GM12873 (cell line): Measurements from ENCODE around the gene RAP2B.

Experiments
- CTCF ChIP-seq: IDR thresholded peaks from 2 replicates; pipeline ENCODE4 v1.5.1; 2012; ENCODE audit warnings: low read depth, mild to moderate bottlenecking, moderate library complexity, low read length, control low read depth; ENCODE audit not compliant: insufficient read depth; ENCODE audit errors: missing control alignments

Gene RAP2B

GRCh38 chr3:153171918-153172317 lies 9.9 kb downstream of the RAP2B start:
- no peak for TF ChIP-seq CTCF

- no peak for TF ChIP-seq CTCF
These were observed 11.1 kb downstream of the RAP2B start for GRCh38 chr3:153172796-153173757.

- no peak for TF ChIP-seq CTCF
These were observed 11.9 kb downstream of the RAP2B start for GRCh38 chr3:153173758-153174516.

GRCh38 chr3:153176197-153176596 lies 14.2 kb downstream of the RAP2B start:
- no peak for TF ChIP-seq CTCF

- TF ChIP-seq CTCF: no peak
These were observed 18.9 kb downstream of the RAP2B start for GRCh38 chr3:153180860-153181372.

- TF ChIP-seq CTCF: no peak
These were observed 20.7 kb downstream of the RAP2B start for GRCh38 chr3:153182501-153183293.
